ENCODE measurements around the gene NTHL1. TPM values are rescaled to one million over a fixed set of nuclear protein-coding genes. Genes with fewer than 3 reads are reported as not detected.

Gene NTHL1
- total and polyA plus RNA-seq, 2 of the 4 experiments (the other 2 are of a cell fraction), result 22.8 to 28.0 TPM

DNA sequence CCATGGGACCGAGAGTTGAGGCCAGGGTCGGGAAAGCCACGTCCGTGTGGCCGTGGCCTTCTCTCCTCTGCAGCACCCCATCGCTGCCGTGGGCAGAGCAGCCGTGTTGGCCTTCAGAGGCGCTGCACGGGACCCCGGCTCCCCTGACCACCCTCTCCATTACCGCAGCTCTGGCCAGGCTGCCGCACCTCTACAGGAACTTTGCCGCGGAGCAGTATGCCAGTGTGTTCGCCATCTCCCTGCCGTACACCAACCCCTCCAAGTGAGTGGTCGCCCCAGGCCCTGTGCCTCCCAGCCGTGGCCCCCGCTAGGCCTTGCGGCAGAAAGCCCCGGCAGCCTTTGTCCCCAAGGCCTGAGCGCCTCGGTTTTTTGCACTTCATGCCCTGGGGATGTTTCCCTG is 28.0 kb upstream of the NTHL1 start:
- Histone ChIP-seq H2BK5ac (ENCODE audit: low read depth, low read length, poor library complexity, severe bottlenecking) (no peak overlapping the region), H3K9me3 (ENCODE audit: control insufficient read depth, insufficient read depth, low read length) (no peaks in the 10 kb centered on the region), H3K4me1 (ENCODE audit: control insufficient read depth, insufficient read depth, low read length) (no peaks in the 10 kb centered on the region), H3K79me1 (ENCODE audit: low read depth in 1 of 2, low read length in 2 of 2) (no peaks in the 10 kb centered on the region; a peak in 2 of 4 replicates), H3K23ac (ENCODE audit: low read depth, low read length) (no peak overlapping the region), H3K9me1 (ENCODE audit: insufficient read depth, low read length) (no peaks in the 10 kb centered on the region), H2BK120ac (ENCODE audit: low read depth, low read length) (no peak overlapping the region), H3K56ac (ENCODE audit: extremely low read depth, insufficient read depth, low read length) (no peak overlapping the region), H4K8ac (ENCODE audit: low read depth in 2 of 2, low read length in 2 of 2) (no peak overlapping the region), H4K20me1 (ENCODE audit: insufficient read depth, low read length) (no peaks in the 10 kb centered on the region; the same call in 1 of the 2 replicates), H2AK5ac (ENCODE audit: low read depth, low read length) (no peak overlapping the region), H3K14ac (replicated peaks; ENCODE audit: low read depth, low read length) (no peak overlapping the region), H2BK15ac (ENCODE audit: low read depth, low read length) (no peak overlapping the region), H2BK20ac (ENCODE audit: low read depth, low read length) (no peak overlapping the region), H3K4ac (ENCODE audit: low read depth, low read length) (no peak overlapping the region), H3K27ac (ENCODE audit: insufficient read depth, low read length) (no peak overlapping the region), H3K27me3 (ENCODE audit: control insufficient read depth, insufficient read depth, low read length) (no peaks in the 10 kb centered on the region), H3K36me3 (ENCODE audit: control insufficient read depth, insufficient read depth, low read length) (peaks cover 68% of the 10 kb centered on the region), H3K18ac (ENCODE audit: low read depth, low read length) (no peak overlapping the region), H2AFZ (replicated peaks; ENCODE audit: low read length, poor library complexity) (no peak overlapping the region), H2AK9ac (replicated peaks; ENCODE audit: low read depth, low read length, poor library complexity) (no peak overlapping the region), H4K91ac (ENCODE audit: insufficient read depth, low read depth, low read length) (no peak overlapping the region), H3K9ac (ENCODE audit: low read depth, low read length) (no peak overlapping the region), H3K4me3 (ENCODE audit: insufficient read depth, low read depth, low read length) (no peak overlapping the region), H4K5ac (ENCODE audit: low read depth, low read length) (no peak overlapping the region), H3K4me2 (ENCODE audit: low read depth, low read length) (no peak overlapping the region)
- ChIA-PET CTCF (interaction anchor here (0.7 kb wide), 1 partner anchor 10 kb away, joined by 5 read pairs; no protein-coding TSS in a partner anchor), POLR2A (ENCODE audit: unreplicated experiment) (no interaction called here)
- ATAC-seq (ENCODE audit: low read depth) (no peak), DNase-seq (no peak)
- in situ Hi-C loops (cut with MboI; ENCODE audit: low sequenced_read_pairs) (no loop called here), dilution Hi-C loops (cut with HindIII; ENCODE audit: low sequenced_read_pairs, unreplicated experiment) (no loop called here), intact Hi-C loops (cut with micrococcal nuclease) (no loop called here)
- no peak for TF ChIP-seq RFX5 (IDR thresholded peaks at IDR 0.05; ENCODE audit: low read depth, low read length)
- TF ChIP-seq RCOR1 (IDR thresholded peaks at IDR 0.05; ENCODE audit: insufficient replicate concordance, low read length), result no peak
- TF ChIP-seq CHD1 (IDR thresholded peaks at IDR 0.05; ENCODE audit: low read depth, low read length), result no peak
- no peak for TF ChIP-seq MAZ (IDR thresholded peaks at IDR 0.05; ENCODE audit: borderline replicate concordance, low read depth, low read length)
- TF ChIP-seq SMC3 (IDR thresholded peaks at IDR 0.05; ENCODE audit: low read depth, low read length), result no peak
- TF ChIP-seq BHLHE40 (IDR thresholded peaks at IDR 0.05; ENCODE audit: low read depth, low read length), result no peak
- no peak for TF ChIP-seq POLR2A (IDR thresholded peaks at IDR 0.05; ENCODE audit: low read depth, low read length)
- TF ChIP-seq NFE2L2 (IDR thresholded peaks at IDR 0.05; ENCODE audit: low read depth, low read length), result no peak
- no peak for TF ChIP-seq CEBPB (IDR thresholded peaks at IDR 0.05; ENCODE audit: low read depth, low read length)
- TF ChIP-seq RAD21 (IDR thresholded peaks at IDR 0.05; ENCODE audit: low read length), result no peak
- no TSS peak for BruUV-seq (replicated peaks)
- 100% methylated on average over 6 of the region's 24 CpGs; no CpG with 5 or more reads in 1 of the 2 experiments for WGBS, 2 experiments (ENCODE audit: extremely low coverage in 2 of 2, insufficient read length in 1 of 2)
